Measurements from ENCODE around the gene TRAM2.

DNA sequence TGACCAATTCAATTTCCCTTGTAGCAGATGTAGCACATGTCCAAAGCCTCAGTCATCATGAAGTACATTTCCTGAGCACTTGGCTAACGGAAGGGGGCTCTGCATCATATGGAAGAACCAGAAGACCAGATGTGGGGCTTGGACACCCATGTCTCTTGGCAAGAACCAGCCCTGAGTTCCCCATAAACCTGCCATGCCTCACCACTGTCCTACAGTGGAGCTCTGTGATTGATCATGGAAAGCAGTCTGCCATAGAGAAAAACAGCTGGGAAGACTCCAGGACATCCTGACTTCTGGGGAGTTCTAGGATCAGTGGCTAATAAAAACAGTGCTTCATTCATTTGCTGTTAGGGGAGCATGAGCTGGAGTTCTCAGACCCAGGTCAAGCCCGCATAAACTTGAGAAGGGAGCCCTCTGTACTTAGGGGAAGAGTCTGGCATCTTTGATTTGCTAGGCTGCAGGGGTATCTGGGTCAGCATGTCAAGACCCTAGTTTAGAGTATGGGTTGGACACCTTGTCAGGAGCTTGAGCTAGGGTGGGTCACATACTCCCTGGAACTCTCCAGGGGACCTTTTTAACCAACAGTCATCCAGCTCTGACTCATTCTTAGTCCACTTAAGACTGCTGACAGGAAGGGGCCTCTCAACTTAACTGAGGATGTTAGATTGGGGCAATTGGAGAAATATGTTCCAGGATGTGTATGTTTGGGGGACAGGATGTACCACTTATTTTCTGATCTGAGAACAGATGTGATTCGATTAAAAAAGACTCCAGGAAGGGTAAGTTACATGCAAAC lies 26.3 kb upstream of the TRAM2 start:
- TF ChIP-seq CTCF (conservative IDR thresholded peaks at IDR 0.05; ENCODE audit: low read depth, low read length) (no peak), EZH2 (IDR thresholded peaks at IDR 0.05; ENCODE audit: low read length, unreplicated experiment) (no peak)

Measured in PC-3 (cell line).